Neural cell (in vitro differentiated cells): Measurements from ENCODE around the gene CLOCK. TPM values are rescaled to one million over a fixed set of nuclear protein-coding genes. Genes with fewer than 3 reads are reported as not detected.

Experiments
- H2AFZ ChIP-seq: fragments of 200-600, 300-800 bp; sonication (generic), shearing (Covaris generic); 2 replicates; pipeline ENCODE4 v1.6.0; 2014; ENCODE audit warnings: low read depth, mild to moderate bottlenecking, antibody characterized with exemption, low read length, moderate library complexity
- H3F3A ChIP-seq: fragments of 200-600 bp; shearing (Covaris generic); 2 replicates; pipeline ENCODE4 v1.6.1; 2016; ENCODE audit warnings: mild to moderate bottlenecking, moderate library complexity, mixed read lengths, antibody characterized with exemption, low read length; ENCODE audit not compliant: insufficient read depth, poor library complexity, severe bottlenecking
- H3K27ac ChIP-seq: fragments of 200-600, 300-800 bp; sonication (generic), shearing (Covaris generic); 2 replicates; pipeline ENCODE4 v1.5.1; 2014; ENCODE audit warnings: mild to moderate bottlenecking, low read length, moderate library complexity
- H3K27me3 ChIP-seq: fragments of 300-800, 200-600 bp; sonication (generic), shearing (Covaris generic); 2 replicates; pipeline ENCODE4 v1.6.0; 2014; ENCODE audit warnings: mild to moderate bottlenecking, low read depth, low read length, moderate library complexity; ENCODE audit not compliant: insufficient read depth
- H3K36me3 ChIP-seq: fragments of 300-800, 200-600 bp; sonication (generic), shearing (Covaris generic); 2 replicates; pipeline ENCODE4 v1.5.1; 2014; ENCODE audit warnings: mild to moderate bottlenecking, antibody characterized with exemption, low read length, moderate library complexity; ENCODE audit not compliant: insufficient read depth
- H3K4me2 ChIP-seq: fragments of 300-800, 200-600 bp; sonication (generic), shearing (Covaris generic); 2 replicates; pipeline ENCODE4 v1.6.0; 2014; ENCODE audit warnings: mild to moderate bottlenecking, low read length
- H3K4me3 ChIP-seq: fragments of 300-800, 200-600 bp; sonication (generic), shearing (Covaris generic); 2 replicates; pipeline ENCODE4 v1.5.1; 2014; ENCODE audit warnings: mild to moderate bottlenecking, low read length, moderate library complexity
- H3K79me2 ChIP-seq: fragments of 200-600 bp; shearing (Covaris generic); replicated peaks from 2 replicates; pipeline ENCODE4 v1.6.0; 2014; ENCODE audit warnings: mild to moderate bottlenecking, low read length, moderate library complexity; ENCODE audit not compliant: insufficient read depth
- H3K9ac ChIP-seq: fragments of 300-800, 200-600 bp; sonication (generic), shearing (Covaris generic); 2 replicates; pipeline ENCODE4 v1.6.1; 2016; ENCODE audit warnings: mild to moderate bottlenecking, low read length, mixed read lengths
- H3K9me2 ChIP-seq: fragments of 200-600 bp; shearing (Covaris generic); 2 replicates; pipeline ENCODE4 v1.6.1; 2016; ENCODE audit warnings: mild to moderate bottlenecking, low read length, mixed read lengths; ENCODE audit not compliant: insufficient read depth
- H3K9me3 ChIP-seq: fragments of 200-600, 300-800 bp; sonication (generic), shearing (Covaris generic); 2 replicates; pipeline ENCODE4 v1.6.1; 2016; ENCODE audit warnings: mild to moderate bottlenecking, mixed run types, low read length, moderate library complexity, mixed read lengths
- H4K20me1 ChIP-seq: fragments of 200-600 bp; shearing (Covaris generic); 2 replicates; pipeline ENCODE4 v1.6.1; 2016; ENCODE audit warnings: mild to moderate bottlenecking, mixed run types; ENCODE audit not compliant: insufficient read depth
- CTCF ChIP-seq: fragments of 450-650 bp; IDR thresholded peaks from 2 replicates; pipeline ENCODE4 v1.5.1; 2014; ENCODE audit warnings: antibody characterized with exemption, mild to moderate bottlenecking, moderate library complexity; ENCODE audit not compliant: poor library complexity, severe bottlenecking
- EP300 ChIP-seq: fragments of 450-650 bp; conservative IDR thresholded peaks from 2 replicates; pipeline ENCODE4 v1.6.1; 2014; ENCODE audit warnings: antibody characterized with exemption, mild to moderate bottlenecking, moderate library complexity; ENCODE audit not compliant: poor library complexity, severe bottlenecking
- EZH2 ChIP-seq: fragments of 200-600, 300-800 bp; shearing (Covaris generic), sonication (generic); IDR thresholded peaks from 2 replicates; pipeline ENCODE4 v1.6.1; 2014; ENCODE audit warnings: antibody characterized with exemption, low read length, borderline replicate concordance, mild to moderate bottlenecking; ENCODE audit not compliant: insufficient read depth, poor library complexity, severe bottlenecking
- MXI1 ChIP-seq: fragments of 450-650 bp; conservative IDR thresholded peaks from 2 replicates; pipeline ENCODE4 v1.6.1; 2014; ENCODE audit warnings: antibody characterized with exemption, mild to moderate bottlenecking; ENCODE audit not compliant: poor library complexity, severe bottlenecking
- POLR2AphosphoS5 ChIP-seq: IDR thresholded peaks from 2 replicates; pipeline ENCODE4 v1.6.1; 2012
- RAD21 ChIP-seq: fragments of 450-650 bp; conservative IDR thresholded peaks from 2 replicates; pipeline ENCODE4 v1.6.1; 2014; ENCODE audit warnings: antibody characterized with exemption, mild to moderate bottlenecking, moderate library complexity
- REST ChIP-seq: IDR thresholded peaks from 2 replicates; pipeline ENCODE4 v1.6.1; 2012; ENCODE audit warnings: borderline replicate concordance
- SMC3 ChIP-seq: fragments of 450-650 bp; conservative IDR thresholded peaks from 2 replicates; pipeline ENCODE4 v1.6.1; 2014; ENCODE audit warnings: antibody characterized with exemption, mild to moderate bottlenecking, moderate library complexity; ENCODE audit not compliant: poor library complexity
- TAF1 ChIP-seq: IDR thresholded peaks from 2 replicates; pipeline ENCODE4 v1.6.1; 2012; ENCODE audit warnings: low read depth
- polyA plus RNA-seq: library from polyadenylated mRNA; depleted of rRNA; stranded (reverse); fragments of >200 nt; gene quantifications from 2 replicates; pipeline ENCODE4 v1.2.3, GENCODE V29; 2014

The CLOCK gene
- polyA plus RNA-seq, 1 donor from 2014 or later = 8.7 TPM

DNA sequence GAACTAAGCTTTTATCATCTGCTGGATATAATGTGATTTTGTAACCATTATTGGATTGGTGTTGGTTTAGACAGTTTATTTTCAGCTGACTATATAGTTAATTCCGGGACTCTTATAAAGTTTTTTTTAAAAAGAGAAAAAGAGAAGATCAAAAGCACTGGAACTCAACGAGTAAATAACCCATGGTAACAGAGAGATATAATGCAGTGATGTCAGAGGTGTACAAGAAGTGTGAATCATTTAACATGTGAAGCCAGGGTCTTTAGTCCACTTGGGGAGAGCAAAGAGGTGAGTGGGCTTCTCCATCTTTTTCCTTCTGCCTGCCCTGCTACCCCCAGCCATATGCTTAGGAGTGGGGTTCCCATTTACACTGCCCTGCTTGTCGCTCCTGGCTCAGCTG lies 147.7 kb downstream of the CLOCK start:
- peak overlapping the region; percentile 81 for H3K4me2 ChIP-seq
- no peak for TF ChIP-seq MXI1
- TF ChIP-seq TAF1 = no peak
- no peak for TF ChIP-seq CTCF
- TF ChIP-seq EP300 = no peak
- TF ChIP-seq RAD21 = no peak
- TF ChIP-seq REST = no peak
- no peak for TF ChIP-seq POLR2AphosphoS5
- no peak for TF ChIP-seq EZH2
- TF ChIP-seq SMC3 = no peak
- H3K79me2 ChIP-seq = peaks cover 55% of the 10 kb centered on the region
- no peak overlapping the region for H3K9ac ChIP-seq
- no peak overlapping the region for H2AFZ ChIP-seq
- no peaks in the 10 kb centered on the region for H3K9me2 ChIP-seq
- no peaks in the 10 kb centered on the region for H3F3A ChIP-seq
- H3K27me3 ChIP-seq = peaks cover 3% of the 10 kb centered on the region
- no peaks in the 10 kb centered on the region for H3K9me3 ChIP-seq
- no peaks in the 10 kb centered on the region for H4K20me1 ChIP-seq
- no peak overlapping the region for H3K27ac ChIP-seq
- H3K36me3 ChIP-seq = peaks cover 4% of the 10 kb centered on the region
- peak overlapping the region; percentile 73 for H3K4me3 ChIP-seq

DNA sequence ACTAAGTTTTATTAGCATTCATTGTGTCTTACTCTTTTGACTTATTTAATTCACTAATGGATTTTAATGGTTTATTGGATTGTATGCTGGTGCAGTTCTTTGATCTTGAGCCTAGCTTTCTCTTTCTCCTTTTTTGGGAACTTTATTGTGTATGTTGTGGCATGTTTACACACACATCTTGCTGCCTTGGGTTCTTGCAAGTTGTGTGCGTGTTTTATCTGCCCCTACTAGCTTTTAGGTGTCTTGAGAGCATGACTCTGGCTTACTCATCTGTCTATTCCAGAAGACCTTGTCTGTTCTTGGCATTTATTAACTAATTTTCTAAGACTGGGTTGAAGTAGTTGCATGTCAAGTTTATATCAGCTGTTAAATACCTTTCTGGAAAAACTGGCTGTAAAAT lies 148.2 kb downstream of the CLOCK start:
- peak overlapping the region; percentile 73 for H3K4me3 ChIP-seq
- no peaks in the 10 kb centered on the region for H3F3A ChIP-seq
- H3K9ac ChIP-seq = no peak overlapping the region
- TF ChIP-seq REST (no peak), RAD21 (no peak), MXI1 (no peak), EP300 (no peak), EZH2 (no peak), TAF1 (no peak), SMC3 (no peak), CTCF (no peak), POLR2AphosphoS5 (no peak)
- H3K9me2 ChIP-seq = no peaks in the 10 kb centered on the region
- no peak overlapping the region for H3K27ac ChIP-seq
- no peaks in the 10 kb centered on the region for H3K36me3 ChIP-seq
- peaks cover 50% of the 10 kb centered on the region for H3K79me2 ChIP-seq
- peaks cover 3% of the 10 kb centered on the region for H3K27me3 ChIP-seq
- no peak overlapping the region for H2AFZ ChIP-seq
- peak overlapping the region; percentile 81 for H3K4me2 ChIP-seq
- H3K9me3 ChIP-seq = no peaks in the 10 kb centered on the region
- H4K20me1 ChIP-seq = no peaks in the 10 kb centered on the region
